H9 (cell line): ENCODE data around the gene CSTF2. TPM values are rescaled to one million over a fixed set of nuclear protein-coding genes. Genes with fewer than 3 reads are reported as not detected.

Experiments
- DNase-seq: peaks from one replicate; pipeline ENCODE4 v3.0.0-alpha.2; 2017
- H2AFZ ChIP-seq: one replicate; pipeline ENCODE4 v1.6.1; 2013; ENCODE audit warnings: mild to moderate bottlenecking, low read length, control low read depth, moderate library complexity
- H2AK5ac ChIP-seq: 2 replicates; pipeline ENCODE4 v1.6.1; 2013; ENCODE audit warnings: low read length, control low read depth, mixed read lengths; ENCODE audit not compliant: insufficient read length
- H2BK120ac ChIP-seq: one replicate; pipeline ENCODE4 v1.6.1; 2013; ENCODE audit warnings: low read depth, mild to moderate bottlenecking, low read length, control low read depth, inconsistent platforms; ENCODE audit not compliant: poor library complexity, severe bottlenecking
- H2BK12ac ChIP-seq: 2 replicates; pipeline ENCODE4 v1.6.1; 2013; ENCODE audit warnings: low read length, control low read depth, mixed read lengths, low read depth; ENCODE audit not compliant: insufficient read length
- H2BK15ac ChIP-seq: 2 replicates; pipeline ENCODE4 v1.6.1; 2013; ENCODE audit warnings: low read depth, low read length, control low read depth
- H2BK20ac ChIP-seq: one replicate; pipeline ENCODE4 v1.6.1; 2013; ENCODE audit warnings: low read depth, mild to moderate bottlenecking, low read length, control low read depth, inconsistent platforms; ENCODE audit not compliant: poor library complexity, severe bottlenecking
- H2BK5ac ChIP-seq: 2 replicates; pipeline ENCODE4 v1.6.1; 2013; ENCODE audit warnings: low read length, control low read depth, mixed read lengths; ENCODE audit not compliant: insufficient read length
- H3K14ac ChIP-seq: 2 replicates; pipeline ENCODE4 v1.6.1; 2013; ENCODE audit warnings: low read length, control low read depth; ENCODE audit not compliant: insufficient read depth
- H3K18ac ChIP-seq: 2 replicates; pipeline ENCODE4 v1.6.1; 2013; ENCODE audit warnings: low read depth, mild to moderate bottlenecking, mixed read lengths, low read length, control low read depth; ENCODE audit not compliant: insufficient read length
- H3K23ac ChIP-seq: 2 replicates; pipeline ENCODE4 v1.6.1; 2013; ENCODE audit warnings: low read length, control low read depth, mixed read lengths, low read depth; ENCODE audit not compliant: insufficient read length
- H3K23me2 ChIP-seq: 2 replicates; pipeline ENCODE4 v1.6.1; 2013; ENCODE audit warnings: low read depth, mild to moderate bottlenecking, mixed read lengths, low read length, control low read depth; ENCODE audit not compliant: insufficient read length, poor library complexity, severe bottlenecking
- H3K27ac ChIP-seq: 2 replicates; pipeline ENCODE4 v1.5.1; 2013; ENCODE audit warnings: low read length, control low read depth, mixed read lengths, low read depth; ENCODE audit not compliant: insufficient read length
- H3K27me3 ChIP-seq: 2 replicates; pipeline ENCODE4 v1.6.1; 2013; ENCODE audit warnings: low read length, control low read depth, inconsistent platforms; ENCODE audit not compliant: insufficient read depth
- H3K4ac ChIP-seq: 2 replicates; pipeline ENCODE4 v1.6.1; 2013; ENCODE audit warnings: low read depth, mild to moderate bottlenecking, control low read depth, inconsistent platforms, low read length, moderate library complexity
- H3K4me1 ChIP-seq: 2 replicates; pipeline ENCODE4 v1.6.1; 2013; ENCODE audit warnings: low read length, control low read depth, inconsistent platforms; ENCODE audit not compliant: insufficient read depth
- H3K4me2 ChIP-seq: 2 replicates; pipeline ENCODE4 v1.6.1; 2013; ENCODE audit warnings: low read length, control low read depth, mixed read lengths; ENCODE audit not compliant: insufficient read length, insufficient read depth
- H3K56ac ChIP-seq: 2 replicates; pipeline ENCODE4 v1.6.1; 2013; ENCODE audit warnings: low read depth, mild to moderate bottlenecking, mixed read lengths, low read length, control low read depth; ENCODE audit not compliant: insufficient read length
- H3K79me1 ChIP-seq: 2 replicates; pipeline ENCODE4 v1.6.1; 2013; ENCODE audit warnings: low read depth, mild to moderate bottlenecking, moderate library complexity, low read length, control low read depth, inconsistent platforms; ENCODE audit not compliant: insufficient read depth, poor library complexity, severe bottlenecking
- H3K79me2 ChIP-seq: 2 replicates; pipeline ENCODE4 v1.6.1; 2013; ENCODE audit warnings: low read length, control low read depth, inconsistent platforms; ENCODE audit not compliant: insufficient read depth
- H3K9ac ChIP-seq: 2 replicates; pipeline ENCODE4 v1.6.1; 2013; ENCODE audit warnings: low read length, control low read depth, mixed read lengths; ENCODE audit not compliant: insufficient read length; ENCODE audit errors: extremely low read depth
- H3K9me3 ChIP-seq: one replicate; pipeline ENCODE4 v1.6.1; 2013; ENCODE audit warnings: low read depth, low read length, inconsistent platforms; ENCODE audit not compliant: control insufficient read depth
- H3T11ph ChIP-seq: one replicate; pipeline ENCODE4 v1.6.1; 2013; ENCODE audit warnings: mild to moderate bottlenecking, low read length, control low read depth, inconsistent platforms
- H4K20me1 ChIP-seq: one replicate; pipeline ENCODE4 v1.6.1; 2013; ENCODE audit not compliant: control insufficient read depth, insufficient read length, insufficient read depth
- H4K5ac ChIP-seq: 2 replicates; pipeline ENCODE4 v1.6.1; 2013; ENCODE audit warnings: low read depth, mild to moderate bottlenecking, mixed read lengths, low read length, control low read depth; ENCODE audit not compliant: insufficient read length
- H4K8ac ChIP-seq: replicated peaks from 2 replicates; pipeline ENCODE4 v1.6.1; 2013; ENCODE audit warnings: low read length, control low read depth, mixed read lengths, low read depth; ENCODE audit not compliant: insufficient read length
- H4K91ac ChIP-seq: 2 replicates; pipeline ENCODE4 v1.6.1; 2013; ENCODE audit warnings: low read depth, mild to moderate bottlenecking, moderate library complexity, mixed read lengths, low read length, control low read depth; ENCODE audit not compliant: insufficient read length
- H3K27ac Mint-ChIP-seq, 3 experiments: 2 replicates in 2 of 3; 3 replicates in 1 of 3; pipeline ENCODE4 v1.8.0; 2020 to 2021; ENCODE audit warnings: mixed read lengths in 3 of 3, mild to moderate bottlenecking in 1 of 3, moderate library complexity in 1 of 3
- H3K27me3 Mint-ChIP-seq: 2 replicates; pipeline ENCODE4 v1.8.0; 2021; ENCODE audit warnings: low read depth, mild to moderate bottlenecking, moderate library complexity, mixed read lengths
- H3K36me3 Mint-ChIP-seq, 3 experiments: 2 replicates in 2 of 3; 3 replicates in 1 of 3; pipeline ENCODE4 v1.8.0; 2020 to 2021; ENCODE audit warnings: low read depth in 3 of 3, mixed read lengths in 3 of 3; ENCODE audit not compliant: insufficient read depth in 1 of 3
- H3K4me1 Mint-ChIP-seq, 2 experiments: 2 replicates each; pipeline ENCODE4 v1.8.0; 2020; ENCODE audit warnings: mixed read lengths in 2 of 2
- H3K4me3 Mint-ChIP-seq, 2 experiments: 2 replicates in 1 of 2; 3 replicates in 1 of 2; pipeline ENCODE4 v1.8.0; 2020 to 2021; ENCODE audit warnings: mild to moderate bottlenecking in 2 of 2, mixed read lengths in 2 of 2, moderate library complexity in 1 of 2
- H3K9me3 Mint-ChIP-seq, 2 experiments: 2 replicates in 1 of 2; 3 replicates in 1 of 2; pipeline ENCODE4 v1.8.0; 2020; ENCODE audit warnings: mild to moderate bottlenecking in 2 of 2, mixed read lengths in 2 of 2, moderate library complexity in 1 of 2
- WGBS: extraction: QIAGEN DNeasy Blood & Tissue Kit; methylation state at CpG from one replicate; pipeline ENCODE4 v1.1.7; 2013; ENCODE audit warnings: missing lambda C conversion rate, low lambda C conversion rate, mixed read lengths; ENCODE audit not compliant: insufficient read length; ENCODE audit errors: extremely low coverage; 5-methylcytosine and 5-hydroxymethylcytosine counted together
- total RNA-seq: library from RNA; stranded (reverse); gene quantifications from 2 replicates; pipeline ENCODE4 v1.2.1, GENCODE V29; 2021
- TF ChIP-seq, protein P1 (sequence below): fragments of 200-600 bp; sonication (generic); conservative IDR thresholded peaks from 3 replicates; pipeline ENCODE4 v1.8.0; 2021; ENCODE audit warnings: antibody characterized with exemption, mild to moderate bottlenecking

Gene CSTF2
- total RNA-seq, 1 experiment from 2014 or later: 30.2 TPM

DNA sequence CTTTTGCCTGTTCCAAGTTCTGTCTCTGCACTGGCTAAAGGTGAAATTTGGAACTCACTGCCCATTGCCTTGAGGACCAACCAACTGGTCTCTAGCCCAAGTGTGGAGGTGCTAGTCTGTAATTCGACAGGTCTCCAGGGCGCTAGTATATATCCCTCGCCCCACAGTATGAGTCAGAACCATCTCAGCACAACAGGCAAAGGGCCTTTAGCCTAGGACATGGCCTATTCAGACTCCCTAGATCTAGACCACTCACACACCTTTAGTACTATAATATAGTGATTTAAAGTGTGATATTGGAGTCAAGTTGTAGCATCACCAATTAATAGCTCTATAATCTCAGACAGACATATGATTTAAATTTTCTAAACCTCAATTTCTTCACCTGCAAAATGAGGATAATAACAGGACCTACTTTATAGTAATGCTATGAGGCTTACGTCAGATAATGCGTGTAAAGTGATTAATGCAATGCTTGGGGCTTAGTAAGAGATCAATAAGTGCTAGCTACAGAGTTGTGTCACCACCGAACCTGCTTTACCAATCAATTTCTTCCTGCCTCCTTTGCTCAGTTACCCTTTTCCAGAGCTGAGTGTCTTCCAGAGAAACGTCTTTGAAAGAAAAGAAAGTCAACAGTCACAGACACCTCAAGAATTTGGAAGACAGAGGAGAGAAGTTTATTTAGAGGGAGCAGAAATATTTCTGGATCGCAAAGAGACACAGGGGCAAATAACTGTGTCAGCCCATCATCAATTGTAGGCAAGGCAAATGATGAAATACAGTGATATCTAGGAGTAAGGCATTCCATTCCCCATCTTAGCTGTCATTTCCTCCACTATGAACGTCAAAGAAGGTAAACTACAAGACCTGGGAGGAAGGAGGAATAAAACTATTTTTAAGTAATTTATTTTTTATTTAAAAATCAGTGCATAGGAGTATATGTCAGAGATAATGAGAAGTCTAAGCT, 51.7 kb downstream of the CSTF2 start:
- Histone ChIP-seq H2BK120ac (no peak overlapping the region), H3K14ac (no peak overlapping the region), H3K23me2 (no peaks in the 10 kb centered on the region), H3K27me3 (no peaks in the 10 kb centered on the region), H4K20me1 (no peaks in the 10 kb centered on the region), H3K4me2 (no peak overlapping the region), H3K9me3 (peaks cover 38% of the 10 kb centered on the region), H3K79me2 (no peaks in the 10 kb centered on the region), H4K8ac (no peak overlapping the region), H2BK12ac (no peak overlapping the region), H3K23ac (no peak overlapping the region), H3K18ac (no peak overlapping the region), H2BK5ac (no peak overlapping the region), H3T11ph (no peak overlapping the region), H3K9ac (no peak overlapping the region), H3K56ac (no peak overlapping the region), H3K4ac (no peak overlapping the region), H2AK5ac (no peak overlapping the region), H4K91ac (no peak overlapping the region), H4K5ac (no peak overlapping the region), H2AFZ (no peak overlapping the region), H2BK15ac (no peak overlapping the region), H3K4me1 (no peaks in the 10 kb centered on the region), H2BK20ac (no peak overlapping the region), H3K27ac (no peak overlapping the region), H3K79me1 (no peaks in the 10 kb centered on the region)
- no CpG with 5 or more reads among the region's 9 CpGs for WGBS
- Mint-ChIP-seq H3K9me3 (peaks cover 56 to 57% of the 10 kb centered on the region in 2 experiments), H3K36me3 (peaks cover 0 to 2% (median 2%) of the 10 kb centered on the region in 3 experiments; a peak in 2 of 7 replicates), H3K4me3 (no peak overlapping the region), H3K27me3 (peaks cover 2% of the 10 kb centered on the region; the same call in 1 of the 2 replicates), H3K4me1 (peaks cover 3% of the 10 kb centered on the region in 2 experiments), H3K27ac (no peak overlapping the region)
- TF ChIP-seq, protein P1, sequence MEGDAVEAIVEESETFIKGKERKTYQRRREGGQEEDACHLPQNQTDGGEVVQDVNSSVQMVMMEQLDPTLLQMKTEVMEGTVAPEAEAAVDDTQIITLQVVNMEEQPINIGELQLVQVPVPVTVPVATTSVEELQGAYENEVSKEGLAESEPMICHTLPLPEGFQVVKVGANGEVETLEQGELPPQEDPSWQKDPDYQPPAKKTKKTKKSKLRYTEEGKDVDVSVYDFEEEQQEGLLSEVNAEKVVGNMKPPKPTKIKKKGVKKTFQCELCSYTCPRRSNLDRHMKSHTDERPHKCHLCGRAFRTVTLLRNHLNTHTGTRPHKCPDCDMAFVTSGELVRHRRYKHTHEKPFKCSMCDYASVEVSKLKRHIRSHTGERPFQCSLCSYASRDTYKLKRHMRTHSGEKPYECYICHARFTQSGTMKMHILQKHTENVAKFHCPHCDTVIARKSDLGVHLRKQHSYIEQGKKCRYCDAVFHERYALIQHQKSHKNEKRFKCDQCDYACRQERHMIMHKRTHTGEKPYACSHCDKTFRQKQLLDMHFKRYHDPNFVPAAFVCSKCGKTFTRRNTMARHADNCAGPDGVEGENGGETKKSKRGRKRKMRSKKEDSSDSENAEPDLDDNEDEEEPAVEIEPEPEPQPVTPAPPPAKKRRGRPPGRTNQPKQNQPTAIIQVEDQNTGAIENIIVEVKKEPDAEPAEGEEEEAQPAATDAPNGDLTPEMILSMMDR: no peak
- no peak for DNase-seq
